Caco-2 (cell line): ENCODE results near the gene CEP152. TPM values are rescaled to one million over a fixed set of nuclear protein-coding genes. Genes with fewer than 3 reads are reported as not detected.

Experiments
- BruUV-seq: library from RNA; stranded (reverse); fragments of 400-500 nt; replicated peaks from 2 replicates; lab custom pipeline; 2021; lab: Mats Ljungman, UMichigan
- CTCF ChIA-PET: fragments of 300-600 bp; sonication (Branson Sonifier 250); formaldehyde crosslinking; loops from one replicate; lab custom pipeline; 2022; ENCODE audit warnings: antibody characterized with exemption; lab: Charles Lee
- POLR2A ChIA-PET: fragments of 300-600 bp; sonication (Branson Sonifier 250); formaldehyde crosslinking; loops from one replicate; lab custom pipeline; 2022; ENCODE audit warnings: antibody characterized with exemption; lab: Charles Lee
- DNase-seq, 2 experiments: peaks; one replicate each; pipeline versions ENCODE4 v3.0.0 to v3.0.0-alpha.2; 2020 to 2022
- H3K27me3 ChIP-seq: replicated peaks from 2 replicates; pipeline ENCODE4 v1.6.0; 2011; ENCODE audit warnings: low read length; ENCODE audit not compliant: control insufficient read depth, insufficient read depth
- H3K36me3 ChIP-seq: 2 replicates; pipeline ENCODE4 v1.5.1; 2011; ENCODE audit warnings: low read length; ENCODE audit not compliant: control insufficient read depth, insufficient read depth
- H3K4me1 ChIP-seq: fragments of 250-450 bp; sonication (Bioruptor Pico); 2 replicates; pipeline ENCODE4 v1.5.1; 2020; ENCODE audit warnings: mild to moderate bottlenecking
- H3K4me3 ChIP-seq: 2 replicates; pipeline ENCODE4 v1.5.1; 2011; ENCODE audit warnings: low read depth, mild to moderate bottlenecking, control low read depth, low read length
- H3K9me3 ChIP-seq: fragments of 250-450 bp; sonication (Bioruptor Pico); 2 replicates; pipeline ENCODE4 v1.5.1; 2020; ENCODE audit warnings: mild to moderate bottlenecking, moderate library complexity
- H3K27ac Mint-ChIP-seq: one replicate; pipeline ENCODE4 v1.8.0; 2022; ENCODE audit warnings: mixed read lengths; ENCODE audit not compliant: unreplicated experiment
- H3K27me3 Mint-ChIP-seq: one replicate; pipeline ENCODE4 v1.8.0; 2022; ENCODE audit warnings: mixed read lengths; ENCODE audit not compliant: insufficient read depth, unreplicated experiment
- H3K36me3 Mint-ChIP-seq: one replicate; pipeline ENCODE4 v1.8.0; 2022; ENCODE audit warnings: mild to moderate bottlenecking, mixed read lengths; ENCODE audit not compliant: insufficient read depth, unreplicated experiment
- H3K4me1 Mint-ChIP-seq: one replicate; pipeline ENCODE4 v1.8.0; 2022; ENCODE audit warnings: low read depth, mixed read lengths; ENCODE audit not compliant: unreplicated experiment
- H3K4me3 Mint-ChIP-seq: one replicate; pipeline ENCODE4 v1.8.0; 2022; ENCODE audit warnings: mild to moderate bottlenecking, moderate library complexity, mixed read lengths; ENCODE audit not compliant: unreplicated experiment
- H3K9me3 Mint-ChIP-seq: one replicate; pipeline ENCODE4 v1.8.0; 2022; ENCODE audit warnings: mixed read lengths; ENCODE audit not compliant: unreplicated experiment
- intact Hi-C: fragments of 100-400 bp; cut with micrococcal nuclease; formaldehyde crosslinking; loops from one replicate; pipeline ENCODE4 v1.10.0; 2022; ENCODE audit not compliant: unreplicated experiment
- total RNA-seq: library from RNA; stranded (reverse); gene quantifications from 2 replicates; pipeline ENCODE4 v1.2.3, GENCODE V29; 2022
- TF ChIP-seq, protein P1 (sequence below), 2 experiments: fragments of 200-600 bp in 1 of 2; IDR thresholded peaks; 1 replicate in 1 of 2; 2 replicates in 1 of 2; pipeline versions ENCODE4 v1.5.1 to v1.8.0; 2011 to 2022; ENCODE audit warnings: antibody characterized with exemption in 1 of 2, control low read depth in 1 of 2, inconsistent platforms in 1 of 2, low read depth in 1 of 2, low read length in 1 of 2, mild to moderate bottlenecking in 1 of 2, moderate library complexity in 1 of 2; ENCODE audit not compliant: insufficient read depth in 1 of 2, severe bottlenecking in 1 of 2, unreplicated experiment in 1 of 2

The CEP152 gene
- total RNA-seq, 1 experiment from 2014 or later = 14.2 TPM

DNA sequence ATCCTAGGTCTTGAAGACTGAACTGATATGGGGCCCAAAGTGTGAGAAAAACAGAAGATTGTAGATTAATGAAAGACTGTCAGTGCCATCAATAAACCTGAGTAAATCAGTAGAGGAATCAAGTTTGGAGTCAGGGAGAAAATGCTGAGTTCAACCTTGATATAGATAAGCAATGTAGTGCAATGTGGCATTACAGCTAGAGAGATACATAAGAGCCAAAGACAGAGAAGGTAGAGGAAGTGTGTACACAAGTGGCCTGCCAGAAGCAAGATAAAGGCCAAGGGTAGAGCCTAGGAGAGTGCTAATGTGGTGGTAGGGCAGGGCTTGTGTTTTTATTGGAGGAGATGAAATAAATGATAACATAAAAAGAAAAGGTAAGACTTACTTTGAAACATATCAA is 41.1 kb upstream of the CEP152 start:
- H3K27me3 ChIP-seq = no peaks in the 10 kb centered on the region
- H3K9me3 Mint-ChIP-seq = no peaks in the 10 kb centered on the region
- no peak overlapping the region for H3K4me3 ChIP-seq
- no peaks in the 10 kb centered on the region for H3K36me3 Mint-ChIP-seq
- peaks cover 14% of the 10 kb centered on the region for H3K4me1 Mint-ChIP-seq
- intact Hi-C loops = no loop called here
- H3K27me3 Mint-ChIP-seq = peaks cover 10% of the 10 kb centered on the region
- no peaks in the 10 kb centered on the region for H3K36me3 ChIP-seq
- no peaks in the 10 kb centered on the region for H3K9me3 ChIP-seq
- no TSS peak for BruUV-seq
- TF ChIP-seq, protein P1, sequence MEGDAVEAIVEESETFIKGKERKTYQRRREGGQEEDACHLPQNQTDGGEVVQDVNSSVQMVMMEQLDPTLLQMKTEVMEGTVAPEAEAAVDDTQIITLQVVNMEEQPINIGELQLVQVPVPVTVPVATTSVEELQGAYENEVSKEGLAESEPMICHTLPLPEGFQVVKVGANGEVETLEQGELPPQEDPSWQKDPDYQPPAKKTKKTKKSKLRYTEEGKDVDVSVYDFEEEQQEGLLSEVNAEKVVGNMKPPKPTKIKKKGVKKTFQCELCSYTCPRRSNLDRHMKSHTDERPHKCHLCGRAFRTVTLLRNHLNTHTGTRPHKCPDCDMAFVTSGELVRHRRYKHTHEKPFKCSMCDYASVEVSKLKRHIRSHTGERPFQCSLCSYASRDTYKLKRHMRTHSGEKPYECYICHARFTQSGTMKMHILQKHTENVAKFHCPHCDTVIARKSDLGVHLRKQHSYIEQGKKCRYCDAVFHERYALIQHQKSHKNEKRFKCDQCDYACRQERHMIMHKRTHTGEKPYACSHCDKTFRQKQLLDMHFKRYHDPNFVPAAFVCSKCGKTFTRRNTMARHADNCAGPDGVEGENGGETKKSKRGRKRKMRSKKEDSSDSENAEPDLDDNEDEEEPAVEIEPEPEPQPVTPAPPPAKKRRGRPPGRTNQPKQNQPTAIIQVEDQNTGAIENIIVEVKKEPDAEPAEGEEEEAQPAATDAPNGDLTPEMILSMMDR (IDR thresholded peaks at IDR 0.05; ENCODE audit: insufficient read depth in 1 of 2, low read depth in 1 of 2, low read length in 1 of 2, severe bottlenecking in 1 of 2, unreplicated experiment in 1 of 2) = no peak
- POLR2A ChIA-PET = no interaction called here
- CTCF ChIA-PET = no interaction called here
- H3K4me3 Mint-ChIP-seq = no peak overlapping the region
- DNase-seq = no peak
- no peak overlapping the region for H3K27ac Mint-ChIP-seq
- peaks cover 10% of the 10 kb centered on the region for H3K4me1 ChIP-seq

DNA sequence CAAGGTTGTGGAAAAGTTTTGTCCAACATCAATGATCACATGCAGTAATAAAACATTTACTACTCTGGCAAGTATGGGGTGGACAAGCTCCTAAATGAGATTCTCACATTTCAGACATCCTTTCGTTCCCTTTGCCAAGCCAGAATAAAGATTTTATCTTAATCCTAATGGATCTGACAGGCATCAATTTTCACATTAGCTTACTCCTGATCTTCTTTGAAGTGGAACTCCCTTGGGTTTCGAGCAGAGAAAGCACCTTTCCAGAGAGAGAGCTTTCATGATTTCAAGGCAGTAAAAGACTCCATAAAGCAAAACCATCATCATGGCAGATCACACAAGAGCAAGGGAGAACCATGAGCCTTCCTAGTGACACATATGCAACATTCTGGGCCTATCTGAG is 39.8 kb upstream of the CEP152 start:
- no peak for DNase-seq
- ChIA-PET POLR2A (no interaction called here), CTCF (no interaction called here)
- Mint-ChIP-seq H3K27ac (no peak overlapping the region), H3K9me3 (no peaks in the 10 kb centered on the region), H3K4me3 (no peak overlapping the region), H3K4me1 (peaks cover 6% of the 10 kb centered on the region), H3K27me3 (peaks cover 10% of the 10 kb centered on the region), H3K36me3 (no peaks in the 10 kb centered on the region)
- H3K9me3 ChIP-seq = no peaks in the 10 kb centered on the region
- TF ChIP-seq, protein P1 (IDR thresholded peaks at IDR 0.05; ENCODE audit: insufficient read depth in 1 of 2, low read depth in 1 of 2, low read length in 1 of 2, severe bottlenecking in 1 of 2, unreplicated experiment in 1 of 2) = no peak
- H3K36me3 ChIP-seq = no peaks in the 10 kb centered on the region
- H3K27me3 ChIP-seq = no peaks in the 10 kb centered on the region
- intact Hi-C loops = no loop called here
- H3K4me3 ChIP-seq = no peak overlapping the region
- BruUV-seq = no TSS peak
- peaks cover 5% of the 10 kb centered on the region for H3K4me1 ChIP-seq

DNA sequence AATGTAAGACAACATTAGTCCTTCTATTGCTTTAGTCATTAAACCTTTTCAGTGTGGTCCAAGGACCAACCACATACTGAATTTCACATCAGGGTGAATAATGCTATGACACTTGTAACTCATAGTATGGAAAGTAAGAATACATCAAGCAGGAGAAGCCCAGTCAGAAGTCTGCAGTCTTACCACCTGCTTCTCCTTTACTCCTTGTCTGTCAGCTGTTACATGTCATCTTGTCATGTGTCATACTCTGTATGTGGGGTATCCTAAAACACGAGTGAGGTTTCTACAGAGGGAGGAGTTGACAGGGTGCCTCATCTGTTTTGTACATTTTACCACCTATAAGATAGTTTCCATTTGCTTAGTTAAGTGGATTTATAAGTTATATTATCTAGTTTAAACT is 34.3 kb upstream of the CEP152 start:
- peaks cover 9% of the 10 kb centered on the region for H3K9me3 Mint-ChIP-seq
- Histone ChIP-seq H3K27me3 (no peaks in the 10 kb centered on the region), H3K36me3 (no peaks in the 10 kb centered on the region), H3K4me3 (no peak overlapping the region), H3K9me3 (no peaks in the 10 kb centered on the region), H3K4me1 (no peaks in the 10 kb centered on the region)
- no TSS peak for BruUV-seq
- peaks cover 6% of the 10 kb centered on the region for H3K27me3 Mint-ChIP-seq
- POLR2A ChIA-PET = no interaction called here
- no peak overlapping the region for H3K4me3 Mint-ChIP-seq
- intact Hi-C loops = no loop called here
- H3K36me3 Mint-ChIP-seq = no peaks in the 10 kb centered on the region
- no peaks in the 10 kb centered on the region for H3K4me1 Mint-ChIP-seq
- H3K27ac Mint-ChIP-seq = no peak overlapping the region
- CTCF ChIA-PET = no interaction called here
- DNase-seq = no peak
- TF ChIP-seq, protein P1 (IDR thresholded peaks at IDR 0.05; ENCODE audit: insufficient read depth in 1 of 2, low read depth in 1 of 2, low read length in 1 of 2, severe bottlenecking in 1 of 2, unreplicated experiment in 1 of 2) = no peak
